ENCODE results near the gene TAF8. TPM values are rescaled to one million over a fixed set of nuclear protein-coding genes. Genes with fewer than 3 reads are reported as not detected.
A peak's percentile ranks its signal among the peaks of the same experiment; 100 is the strongest.

The TAF8 gene
- total RNA-seq, 1 donor = 25.9 TPM

- Histone ChIP-seq H3K27me3 (ENCODE audit: insufficient read depth, low read length) (no peaks in the 10 kb centered on the region), H3K4me1 (ENCODE audit: insufficient read depth, low read length) (peaks cover 92% of the 10 kb centered on the region), H3K9me3 (ENCODE audit: low read depth, low read length) (no peaks in the 10 kb centered on the region), H3K4me3 (ENCODE audit: low read length) (no peak overlapping the region)
Observed at GRCh38 chr6:42041481-42042053, 8.8 kb upstream of the TAF8 start.

DNA sequence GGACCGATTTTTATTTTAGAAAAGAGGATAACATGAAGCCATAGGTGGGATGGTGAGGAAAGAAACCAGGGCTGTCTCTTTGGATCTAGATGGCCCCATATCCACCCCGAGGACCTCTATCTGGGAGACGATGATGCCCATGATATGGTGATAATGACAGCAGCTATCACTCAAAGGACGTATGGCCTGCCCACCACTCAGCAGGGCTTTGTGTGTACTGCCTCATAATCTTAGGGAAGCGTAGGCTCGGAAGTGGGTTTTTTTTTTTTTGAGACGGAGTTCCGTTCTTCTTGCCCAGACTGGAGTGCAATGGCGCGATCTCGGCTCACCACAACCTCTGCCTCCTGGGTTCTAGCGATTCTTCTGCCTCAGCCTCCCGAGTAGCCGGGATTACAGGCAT lies 8.2 kb upstream of the TAF8 start:
- Histone ChIP-seq H3K9me3 (ENCODE audit: low read depth, low read length) (no peaks in the 10 kb centered on the region), H3K4me3 (ENCODE audit: low read length) (no peak overlapping the region), H3K27me3 (ENCODE audit: insufficient read depth, low read length) (no peaks in the 10 kb centered on the region), H3K4me1 (ENCODE audit: insufficient read depth, low read length) (peaks cover 94% of the 10 kb centered on the region)

DNA sequence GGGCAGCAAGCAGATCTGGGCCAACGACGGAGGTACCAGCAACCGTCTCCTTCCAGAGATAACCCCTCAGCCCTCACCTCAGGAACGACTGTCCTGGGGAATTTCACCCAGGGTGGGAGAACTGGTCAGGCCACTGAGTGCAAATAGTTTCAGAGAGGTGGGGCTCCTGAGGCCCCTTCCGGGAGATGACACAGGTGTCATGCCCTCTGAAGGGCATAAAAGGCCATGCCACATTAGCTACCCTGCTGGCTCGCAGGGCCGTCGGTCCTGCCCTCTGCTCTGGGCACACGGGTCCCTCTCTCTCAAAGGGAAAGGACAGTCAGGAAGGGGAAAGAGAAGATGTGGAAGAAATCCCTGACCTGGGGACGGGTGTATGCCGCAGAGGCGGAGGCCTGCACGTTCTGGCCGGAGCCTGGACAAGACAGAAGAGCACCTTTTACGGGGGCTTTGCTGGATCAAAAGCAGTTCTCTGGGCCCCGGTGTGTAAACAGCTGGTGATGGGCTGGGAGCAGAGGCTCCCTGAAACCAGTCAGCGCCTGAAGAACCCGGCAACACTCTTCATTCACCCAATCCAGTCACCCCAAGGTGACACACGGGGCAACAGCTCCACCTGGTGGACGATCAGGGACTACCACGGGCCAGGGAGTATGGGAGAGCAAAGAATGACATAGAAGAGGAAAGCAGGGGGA lies 6.4 kb upstream of the TAF8 start:
- Histone ChIP-seq H3K27me3 (ENCODE audit: insufficient read depth, low read length) (no peaks in the 10 kb centered on the region), H3K9me3 (ENCODE audit: low read depth, low read length) (no peaks in the 10 kb centered on the region), H3K4me3 (ENCODE audit: low read length) (no peak overlapping the region), H3K4me1 (ENCODE audit: insufficient read depth, low read length) (peaks cover 93% of the 10 kb centered on the region)

GRCh38 chr6:42045538-42046460 lies 4.5 kb upstream of the TAF8 start:
- no peaks in the 10 kb centered on the region for H3K27me3 ChIP-seq (ENCODE audit: insufficient read depth, low read length)
- H3K9me3 ChIP-seq (ENCODE audit: low read depth, low read length) = no peaks in the 10 kb centered on the region
- peaks cover 88% of the 10 kb centered on the region for H3K4me1 ChIP-seq (ENCODE audit: insufficient read depth, low read length)
- H3K4me3 ChIP-seq (ENCODE audit: low read length) = peak overlapping the region; percentile 79

DNA sequence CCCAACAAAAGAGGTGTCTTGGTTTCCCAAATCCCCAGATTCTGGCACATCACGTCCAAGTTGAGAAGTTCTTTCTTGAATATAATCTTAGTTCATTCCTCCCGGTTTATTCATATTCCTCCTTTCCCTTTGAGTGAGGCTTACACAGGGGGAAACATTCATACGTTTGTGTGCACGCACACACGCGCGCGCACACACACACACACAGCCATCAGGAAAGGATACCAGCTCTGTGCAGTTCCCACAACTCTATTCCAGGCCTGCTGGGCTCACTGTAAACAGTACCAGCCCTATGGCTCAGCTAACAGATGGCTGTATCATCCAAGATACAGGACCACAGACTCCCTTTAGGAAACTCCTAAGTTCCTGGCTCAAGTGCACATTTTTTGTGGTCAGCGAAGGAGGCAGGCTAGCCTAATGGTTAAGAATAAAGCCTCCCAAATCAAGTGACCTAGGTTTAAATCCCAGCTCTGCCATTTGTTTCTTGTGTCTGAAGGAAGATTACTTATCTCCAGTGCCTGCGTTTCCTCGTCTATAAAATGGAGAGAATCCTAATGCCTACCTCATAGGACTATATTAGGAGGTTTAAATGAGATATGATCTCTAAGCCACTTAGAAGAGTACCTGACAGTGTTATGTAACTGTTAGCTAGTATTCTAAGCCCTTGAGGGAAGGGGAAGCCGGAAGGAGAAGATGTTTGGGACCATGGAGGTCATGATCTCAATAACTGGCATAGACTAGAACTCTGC lies 3.7 kb upstream of the TAF8 start:
- Histone ChIP-seq H3K4me3 (ENCODE audit: low read length) (peak overlapping the region; percentile 79), H3K27me3 (ENCODE audit: insufficient read depth, low read length) (no peaks in the 10 kb centered on the region), H3K4me1 (ENCODE audit: insufficient read depth, low read length) (peaks cover 88% of the 10 kb centered on the region), H3K9me3 (ENCODE audit: low read depth, low read length) (no peaks in the 10 kb centered on the region)

- Histone ChIP-seq H3K27me3 (ENCODE audit: insufficient read depth, low read length) (no peaks in the 10 kb centered on the region), H3K4me3 (ENCODE audit: low read length) (peak overlapping the region; percentile 79), H3K4me1 (ENCODE audit: insufficient read depth, low read length) (peaks cover 86% of the 10 kb centered on the region), H3K9me3 (ENCODE audit: low read depth, low read length) (no peaks in the 10 kb centered on the region)
Observed at GRCh38 chr6:42047213-42047590, 3.1 kb upstream of the TAF8 start.

DNA sequence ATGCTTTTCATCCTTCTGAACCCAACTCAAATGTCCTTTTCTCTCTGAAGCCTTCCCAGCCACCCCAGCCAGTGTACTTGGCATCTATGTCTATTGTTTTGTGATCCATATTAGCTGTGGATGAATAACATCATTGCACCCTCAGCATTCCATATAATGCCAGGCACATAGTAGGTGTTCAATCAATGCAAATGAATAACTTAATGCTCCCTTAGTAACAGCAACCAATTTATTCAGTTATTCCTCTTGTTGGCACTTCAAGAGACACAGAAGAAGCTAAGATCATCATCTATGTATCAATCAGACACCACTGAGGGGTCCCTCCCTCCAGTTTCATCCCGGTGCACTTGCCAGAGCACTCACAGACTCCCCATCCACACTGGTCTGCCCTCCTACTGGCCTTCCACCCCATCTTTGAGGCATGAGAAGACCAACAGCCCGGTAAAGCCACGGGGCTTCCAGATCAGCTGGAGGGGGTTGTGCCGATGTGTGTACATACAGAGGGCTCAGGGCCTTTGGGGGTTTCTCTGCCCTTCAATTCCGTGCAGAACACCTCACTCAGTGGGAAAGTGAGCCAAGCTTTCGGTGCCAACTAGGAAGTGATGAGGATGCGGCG lies 2.4 kb upstream of the TAF8 start:
- no peaks in the 10 kb centered on the region for H3K9me3 ChIP-seq (ENCODE audit: low read depth, low read length)
- peaks cover 84% of the 10 kb centered on the region for H3K4me1 ChIP-seq (ENCODE audit: insufficient read depth, low read length)
- peak overlapping the region; percentile 79 for H3K4me3 ChIP-seq (ENCODE audit: low read length)
- H3K27me3 ChIP-seq (ENCODE audit: insufficient read depth, low read length) = no peaks in the 10 kb centered on the region

DNA sequence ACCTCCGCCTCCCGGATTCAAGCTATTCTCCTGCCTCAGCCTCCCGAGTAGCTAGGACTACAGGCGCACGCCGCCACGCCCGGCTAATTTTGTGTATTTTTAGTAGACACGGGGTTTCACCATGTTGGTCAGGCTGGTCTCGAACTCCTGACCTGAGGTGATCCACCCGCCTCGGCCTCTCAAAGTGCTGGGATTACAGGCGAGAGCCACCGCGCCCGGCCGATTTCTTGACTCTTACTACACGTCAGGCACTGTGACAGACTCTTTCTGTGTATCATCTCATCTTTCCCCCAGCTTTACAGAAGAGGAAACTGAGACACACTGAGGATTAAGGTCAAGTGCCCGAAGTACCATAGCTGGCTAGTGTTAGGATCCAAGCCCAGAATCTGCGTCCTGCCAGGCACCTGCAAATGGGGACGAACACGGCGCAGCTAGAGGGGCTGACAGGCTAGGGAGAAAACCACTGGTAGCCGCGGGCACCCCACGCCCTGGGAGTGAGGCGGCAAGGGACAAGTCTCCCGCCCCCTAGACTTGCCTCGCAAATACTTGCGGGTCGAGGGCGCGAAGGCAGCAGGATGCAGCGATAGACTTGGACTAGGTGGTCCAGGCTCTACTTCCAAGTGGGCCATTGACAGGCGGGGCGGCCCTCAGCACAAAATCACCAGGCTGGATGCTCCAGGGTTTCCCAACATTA lies 1.1 kb upstream of the TAF8 start:
- Histone ChIP-seq H3K9me3 (ENCODE audit: low read depth, low read length) (no peaks in the 10 kb centered on the region), H3K4me1 (ENCODE audit: insufficient read depth, low read length) (peaks cover 71% of the 10 kb centered on the region), H3K27me3 (ENCODE audit: insufficient read depth, low read length) (no peaks in the 10 kb centered on the region), H3K4me3 (ENCODE audit: low read length) (peak overlapping the region; percentile 79)

DNA sequence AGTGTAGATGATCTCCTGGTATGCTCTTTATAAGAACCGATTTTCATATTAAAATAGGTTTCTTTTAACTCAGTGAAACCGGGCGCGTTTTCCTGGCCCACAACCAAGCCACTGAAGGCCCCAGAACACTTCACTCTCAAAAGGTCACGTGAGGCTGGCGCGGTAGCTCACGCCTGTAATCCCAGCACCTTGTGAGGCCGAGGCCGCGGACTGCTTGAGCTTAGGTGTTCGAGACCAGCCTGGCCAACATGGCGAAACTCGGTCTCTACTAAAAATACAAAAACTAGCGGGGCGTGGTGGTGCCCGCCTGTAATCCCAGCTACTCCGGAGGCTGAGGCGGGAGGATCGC lies 402 bp upstream of the TAF8 start:
- Histone ChIP-seq H3K9me3 (ENCODE audit: low read depth, low read length) (no peaks in the 10 kb centered on the region), H3K27me3 (ENCODE audit: insufficient read depth, low read length) (no peaks in the 10 kb centered on the region), H3K4me3 (ENCODE audit: low read length) (peak overlapping the region; percentile 93), H3K4me1 (ENCODE audit: insufficient read depth, low read length) (peaks cover 64% of the 10 kb centered on the region)

DNA sequence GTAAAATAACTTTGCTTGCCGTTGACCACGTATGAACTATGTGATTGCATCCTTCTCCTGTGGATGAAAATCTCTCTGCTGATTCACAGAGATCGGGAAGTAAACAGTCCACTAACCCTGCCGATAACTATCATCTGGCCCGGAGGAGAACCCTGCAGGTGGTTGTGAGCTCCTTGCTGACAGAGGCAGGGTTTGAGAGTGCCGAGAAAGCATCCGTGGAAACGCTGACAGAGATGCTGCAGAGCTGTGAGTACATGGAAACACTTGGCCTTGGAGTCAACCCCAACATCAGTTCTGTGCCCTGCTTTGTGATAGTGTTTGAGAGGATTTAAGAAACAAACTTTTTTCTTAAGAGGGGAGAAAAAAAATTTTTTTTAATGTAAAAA lies 937 bp downstream of the TAF8 start:
- H3K27me3 ChIP-seq (ENCODE audit: insufficient read depth, low read length) = no peaks in the 10 kb centered on the region
- H3K9me3 ChIP-seq (ENCODE audit: low read depth, low read length) = no peaks in the 10 kb centered on the region
- peaks cover 51% of the 10 kb centered on the region for H3K4me1 ChIP-seq (ENCODE audit: insufficient read depth, low read length)
- peak overlapping the region; percentile 93 for H3K4me3 ChIP-seq (ENCODE audit: low read length)

- H3K4me3 ChIP-seq (ENCODE audit: low read length) = no peak overlapping the region
- peaks cover 32% of the 10 kb centered on the region for H3K4me1 ChIP-seq (ENCODE audit: insufficient read depth, low read length)
- no peaks in the 10 kb centered on the region for H3K27me3 ChIP-seq (ENCODE audit: insufficient read depth, low read length)
- no peaks in the 10 kb centered on the region for H3K9me3 ChIP-seq (ENCODE audit: low read depth, low read length)
Observed at GRCh38 chr6:42053601-42054000, 3.3 kb downstream of the TAF8 start.

DNA sequence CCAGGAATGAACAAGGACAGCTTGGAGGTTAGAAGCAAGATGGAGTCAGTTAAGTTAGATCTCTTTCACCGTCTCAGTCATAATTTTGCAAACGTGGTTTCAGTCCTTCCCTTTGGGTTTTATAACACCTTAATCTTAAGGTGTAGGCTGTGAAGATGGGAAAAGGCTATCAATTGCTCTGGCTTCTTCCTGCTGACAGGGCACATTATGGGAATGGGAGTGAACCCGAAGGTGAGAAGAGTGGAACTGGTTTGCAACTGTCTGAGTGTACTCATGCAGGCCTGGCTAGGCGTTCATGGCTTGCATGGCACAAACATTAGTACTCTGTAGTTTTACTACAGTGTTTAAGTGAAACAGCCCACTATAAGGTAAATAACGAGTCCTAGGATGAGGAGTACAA lies 9.4 kb downstream of the TAF8 start:
- Histone ChIP-seq H3K4me3 (ENCODE audit: low read length) (no peak overlapping the region), H3K4me1 (ENCODE audit: insufficient read depth, low read length) (no peaks in the 10 kb centered on the region)

GRCh38 chr6:42066156-42066675 lies 15.9 kb downstream of the TAF8 start:
- Histone ChIP-seq H3K9me3 (ENCODE audit: low read depth, low read length) (no peaks in the 10 kb centered on the region), H3K4me3 (ENCODE audit: low read length) (no peak overlapping the region), H3K27me3 (ENCODE audit: insufficient read depth, low read length) (no peaks in the 10 kb centered on the region), H3K4me1 (ENCODE audit: insufficient read depth, low read length) (no peaks in the 10 kb centered on the region)

More for the DNA sequence above, 9.4 kb downstream of the TAF8 start:
- Histone ChIP-seq H3K9me3 (ENCODE audit: low read depth, low read length) (no peaks in the 10 kb centered on the region), H3K27me3 (ENCODE audit: insufficient read depth, low read length) (no peaks in the 10 kb centered on the region)

- Histone ChIP-seq H3K4me1 (ENCODE audit: insufficient read depth, low read length) (no peaks in the 10 kb centered on the region), H3K4me3 (ENCODE audit: low read length) (no peak overlapping the region), H3K27me3 (ENCODE audit: insufficient read depth, low read length) (no peaks in the 10 kb centered on the region), H3K9me3 (ENCODE audit: low read depth, low read length) (no peaks in the 10 kb centered on the region)
Observed at GRCh38 chr6:42068173-42068572, 17.8 kb downstream of the TAF8 start.
